Esophagus squamous epithelium (tissue), 4 donors: Measurements from ENCODE around the gene EBF4.

Source experiments
- POLR2A ChIP-seq, 4 donors: fragments of 450-650 bp; IDR thresholded peaks; one replicate each; pipeline ENCODE4 v1.6.1; 2017; ENCODE audit warnings: antibody characterized with exemption in 4 of 4, mild to moderate bottlenecking in 4 of 4, moderate library complexity in 3 of 4
- TF ChIP-seq, protein P1 (sequence below), 6 experiments: fragments of 450-650 bp in 4 of 6; fragments of 200-600 bp in 2 of 6; sonication (generic) in 2 of 6; IDR thresholded peaks; one replicate each; pipeline ENCODE4 v1.5.1; 2016 to 2019; ENCODE audit warnings: antibody characterized with exemption in 6 of 6, mild to moderate bottlenecking in 4 of 6, moderate library complexity in 4 of 6

- TF ChIP-seq POLR2A (IDR thresholded peaks at IDR 0.05) = no peak
- TF ChIP-seq, protein P1, sequence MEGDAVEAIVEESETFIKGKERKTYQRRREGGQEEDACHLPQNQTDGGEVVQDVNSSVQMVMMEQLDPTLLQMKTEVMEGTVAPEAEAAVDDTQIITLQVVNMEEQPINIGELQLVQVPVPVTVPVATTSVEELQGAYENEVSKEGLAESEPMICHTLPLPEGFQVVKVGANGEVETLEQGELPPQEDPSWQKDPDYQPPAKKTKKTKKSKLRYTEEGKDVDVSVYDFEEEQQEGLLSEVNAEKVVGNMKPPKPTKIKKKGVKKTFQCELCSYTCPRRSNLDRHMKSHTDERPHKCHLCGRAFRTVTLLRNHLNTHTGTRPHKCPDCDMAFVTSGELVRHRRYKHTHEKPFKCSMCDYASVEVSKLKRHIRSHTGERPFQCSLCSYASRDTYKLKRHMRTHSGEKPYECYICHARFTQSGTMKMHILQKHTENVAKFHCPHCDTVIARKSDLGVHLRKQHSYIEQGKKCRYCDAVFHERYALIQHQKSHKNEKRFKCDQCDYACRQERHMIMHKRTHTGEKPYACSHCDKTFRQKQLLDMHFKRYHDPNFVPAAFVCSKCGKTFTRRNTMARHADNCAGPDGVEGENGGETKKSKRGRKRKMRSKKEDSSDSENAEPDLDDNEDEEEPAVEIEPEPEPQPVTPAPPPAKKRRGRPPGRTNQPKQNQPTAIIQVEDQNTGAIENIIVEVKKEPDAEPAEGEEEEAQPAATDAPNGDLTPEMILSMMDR (IDR thresholded peaks at IDR 0.05) = no peak
Measured at GRCh38 chr20:2707353-2708072, 14.9 kb downstream of the EBF4 start.
